SK-N-SH treated with all-trans-retinoic acid at 6 μM for 48 hours (cell line): ENCODE results near the gene NLGN4X.

ENCODE experiments used
- ATAC-seq: fragments of 200-7000 bp; cut with Tn5 transposase; 3 replicates; pipeline ENCODE4 v1.9.1; 2020; ENCODE audit warnings: mild to moderate bottlenecking, moderate library complexity
- ARNTL ChIP-seq: fragments of 450-650 bp; formaldehyde crosslinking; IDR thresholded peaks from 2 replicates; pipeline ENCODE4 v1.5.0; 2020; ENCODE audit warnings: low read depth, mild to moderate bottlenecking, moderate library complexity, borderline replicate concordance
- BACH2 ChIP-seq: fragments of 250-450 bp; sonication (Bioruptor Pico); IDR thresholded peaks from 2 replicates; pipeline ENCODE4 v1.9.0; 2021; ENCODE audit warnings: mild to moderate bottlenecking, borderline replicate concordance
- CREB5 ChIP-seq: fragments of 250-450 bp; sonication (Bioruptor Pico); IDR thresholded peaks from 2 replicates; pipeline ENCODE4 v1.5.1; 2020; ENCODE audit warnings: low read depth, mild to moderate bottlenecking, moderate library complexity
- CSDC2 ChIP-seq: fragments of 250-450 bp; sonication (Bioruptor Pico); IDR thresholded peaks from 2 replicates; pipeline ENCODE4 v1.5.0; 2020; ENCODE audit warnings: mild to moderate bottlenecking, moderate library complexity
- ESRRG ChIP-seq: fragments of 250-450 bp; sonication (Bioruptor Pico); IDR thresholded peaks from 2 replicates; pipeline ENCODE4 v1.6.1; 2021; ENCODE audit warnings: mild to moderate bottlenecking
- GLIS3 ChIP-seq: fragments of 250-450 bp; sonication (Bioruptor Pico); IDR thresholded peaks from 2 replicates; pipeline ENCODE4 v1.5.0; 2020; ENCODE audit warnings: mild to moderate bottlenecking, moderate library complexity
- ISL1 ChIP-seq: fragments of 250-450 bp; sonication (Bioruptor Pico); IDR thresholded peaks from 2 replicates; pipeline ENCODE4 v2.1.2; 2022; ENCODE audit warnings: mild to moderate bottlenecking, moderate library complexity
- POU6F1 ChIP-seq: fragments of 250-450 bp; sonication (Bioruptor Pico); IDR thresholded peaks from 2 replicates; pipeline ENCODE4 v1.8.0; 2021; ENCODE audit warnings: low read depth, mild to moderate bottlenecking, moderate library complexity, borderline replicate concordance
- PPARA ChIP-seq: fragments of 250-450 bp; sonication (Bioruptor Pico); IDR thresholded peaks from 2 replicates; pipeline ENCODE4 v1.5.0; 2020; ENCODE audit warnings: mild to moderate bottlenecking, borderline replicate concordance
- RARB ChIP-seq: fragments of 250-450 bp; sonication (Bioruptor Pico); IDR thresholded peaks from 2 replicates; pipeline ENCODE4 v1.8.0; 2021; ENCODE audit warnings: mild to moderate bottlenecking, moderate library complexity
- TCF4 ChIP-seq: fragments of 250-450 bp; sonication (Bioruptor Pico); IDR thresholded peaks from 2 replicates; pipeline ENCODE4 v1.8.0; 2021; ENCODE audit warnings: mild to moderate bottlenecking, moderate library complexity, borderline replicate concordance
- TOX ChIP-seq: fragments of 250-450 bp; sonication (Bioruptor Pico); IDR thresholded peaks from 2 replicates; pipeline ENCODE4 v1.8.0; 2021; ENCODE audit warnings: mild to moderate bottlenecking, moderate library complexity, borderline replicate concordance
- TSHZ2 ChIP-seq: fragments of 250-450 bp; sonication (Bioruptor Pico); IDR thresholded peaks from 2 replicates; pipeline ENCODE4 v1.5.0; 2020; ENCODE audit warnings: mild to moderate bottlenecking, moderate library complexity
- ZC3H10 ChIP-seq: fragments of 250-450 bp; sonication (Bioruptor Pico); IDR thresholded peaks from 2 replicates; pipeline ENCODE4 v1.5.1; 2021; ENCODE audit warnings: mild to moderate bottlenecking, moderate library complexity
- ZFP3 ChIP-seq: fragments of 250-450 bp; sonication (Bioruptor Pico); IDR thresholded peaks from 2 replicates; pipeline ENCODE4 v1.5.0; 2020; ENCODE audit warnings: mild to moderate bottlenecking, moderate library complexity
- ZFP30 ChIP-seq: fragments of 450-650 bp; formaldehyde crosslinking; IDR thresholded peaks from 2 replicates; pipeline ENCODE4 v1.5.0; 2022; ENCODE audit warnings: mild to moderate bottlenecking, moderate library complexity
- ZNF565 ChIP-seq: fragments of 450-650 bp; formaldehyde crosslinking; conservative IDR thresholded peaks from 2 replicates; pipeline ENCODE4 v1.5.0; 2020; ENCODE audit warnings: low read depth, mild to moderate bottlenecking, moderate library complexity
- ZNF70 ChIP-seq: fragments of 450-650 bp; formaldehyde crosslinking; IDR thresholded peaks from 2 replicates; pipeline ENCODE4 v1.5.0; 2020; ENCODE audit warnings: mild to moderate bottlenecking, moderate library complexity
- ZNF8 ChIP-seq: fragments of 450-650 bp; formaldehyde crosslinking; IDR thresholded peaks from 2 replicates; pipeline ENCODE4 v1.5.0; 2020; ENCODE audit warnings: mild to moderate bottlenecking, moderate library complexity

The NLGN4X gene

GRCh38 chrX:6225288-6225910 lies 3.3 kb downstream of the NLGN4X start:
- no peak for TF ChIP-seq GLIS3 (CRISPR knock-in tag)
- TF ChIP-seq ESRRG (CRISPR knock-in tag): no peak
- TF ChIP-seq RARB (CRISPR knock-in tag): no peak
- no peak for TF ChIP-seq TCF4
- no peak for TF ChIP-seq ZNF70 (CRISPR knock-in tag)
- no peak for TF ChIP-seq TSHZ2 (CRISPR knock-in tag)
- TF ChIP-seq ZC3H10 (CRISPR knock-in tag): no peak
- TF ChIP-seq ZNF8 (CRISPR knock-in tag): no peak
- no peak for TF ChIP-seq ARNTL (CRISPR knock-in tag)
- no peak for TF ChIP-seq CREB5 (CRISPR knock-in tag)
- ATAC-seq: no peak

GRCh38 chrX:6223516-6223915 lies 5.2 kb downstream of the NLGN4X start:
- ATAC-seq: no peak
- TF ChIP-seq GLIS3 (CRISPR knock-in tag) (no peak), ARNTL (CRISPR knock-in tag) (no peak), RARB (CRISPR knock-in tag) (no peak), PPARA (CRISPR knock-in tag) (no peak), CSDC2 (no peak), ISL1 (CRISPR knock-in tag) (no peak), ZFP30 (no peak), ESRRG (CRISPR knock-in tag) (no peak), TOX (CRISPR knock-in tag) (no peak), CREB5 (CRISPR knock-in tag) (no peak), POU6F1 (CRISPR knock-in tag) (no peak), BACH2 (CRISPR knock-in tag) (no peak), ZNF8 (CRISPR knock-in tag) (no peak), ZNF70 (CRISPR knock-in tag) (no peak), ZFP3 (CRISPR knock-in tag) (no peak), ZNF565 (CRISPR knock-in tag) (no peak), ZC3H10 (CRISPR knock-in tag) (no peak), TCF4 (no peak)
- TF ChIP-seq, all 23 proteins: peak for 0

- ATAC-seq: no peak
- TF ChIP-seq ZNF8 (CRISPR knock-in tag) (no peak), CSDC2 (no peak), TSHZ2 (CRISPR knock-in tag) (no peak), TCF4 (no peak), ZNF70 (CRISPR knock-in tag) (no peak), TOX (CRISPR knock-in tag) (no peak), GLIS3 (CRISPR knock-in tag) (no peak), POU6F1 (CRISPR knock-in tag) (no peak), BACH2 (CRISPR knock-in tag) (no peak), ZFP30 (no peak)
Observed at GRCh38 chrX:6210230-6210629, 18.4 kb downstream of the NLGN4X start.
